GM19238 (cell line): Measurements from ENCODE around the gene TMEM30B.
"Not testable (repeated sequence)": the region's sequence is repeated elsewhere in the genome, so short reads cannot be mapped to it uniquely, and the experiment has no call there.

Source experiments
- DNase-seq: peaks from one replicate; pipeline ENCODE4 v3.0.0; 2011; ENCODE audit warnings: low spot score; ENCODE audit not compliant: insufficient read length

TMEM30B gene

GRCh38 chr14:61281186-61281947, at the start of gene TMEM30B:
TMEM30B (minus strand) TSS chr14:61281338; CDS start chr14:61281147, 191 bp downstream.
- DNase-seq: peak; percentile 4

- DNase-seq: no peak
Observed at GRCh38 chr14:61330511-61330910, 49.4 kb upstream of the TMEM30B start.

- no peak for DNase-seq
Observed at GRCh38 chr14:61329478-61330051, 48.4 kb upstream of the TMEM30B start.

GRCh38 chr14:61328626-61329262, 47.6 kb upstream of the TMEM30B start:
- DNase-seq: no peak

GRCh38 chr14:61326847-61327246, 45.7 kb upstream of the TMEM30B start:
- no peak for DNase-seq

- no peak for DNase-seq
Observed at GRCh38 chr14:61326146-61326545, 45.0 kb upstream of the TMEM30B start.

GRCh38 chr14:61325166-61325565, 44.0 kb upstream of the TMEM30B start:
- DNase-seq: no peak

GRCh38 chr14:61323970-61324369, 42.8 kb upstream of the TMEM30B start:
- DNase-seq: no peak

- DNase-seq: no peak
Observed at GRCh38 chr14:61322799-61323290, 41.7 kb upstream of the TMEM30B start.

GRCh38 chr14:61322011-61322798, 41.1 kb upstream of the TMEM30B start:
- DNase-seq: no peak

- peak; percentile 35 for DNase-seq
Observed at GRCh38 chr14:61321385-61322010, 40.4 kb upstream of the TMEM30B start, which contains the start of gene PRKCH. PRKCH (plus strand) TSS chr14:61321579; CDS start chr14:61322102, 523 bp downstream.

GRCh38 chr14:61320806-61321384, 39.8 kb upstream of the TMEM30B start:
- DNase-seq: no peak

- not testable (repeated sequence) for DNase-seq
Observed at GRCh38 chr14:61320170-61320569, 39.0 kb upstream of the TMEM30B start.

- no peak for DNase-seq
Observed at GRCh38 chr14:61319706-61320105, 38.6 kb upstream of the TMEM30B start.

GRCh38 chr14:61319086-61319485, 37.9 kb upstream of the TMEM30B start:
- no peak for DNase-seq

- no peak for DNase-seq
Observed at GRCh38 chr14:61315313-61315712, 34.2 kb upstream of the TMEM30B start.

GRCh38 chr14:61308701-61309100, 27.6 kb upstream of the TMEM30B start:
- not testable (repeated sequence) for DNase-seq

- DNase-seq: no peak
Observed at GRCh38 chr14:61308198-61308597, 27.1 kb upstream of the TMEM30B start.

GRCh38 chr14:61304688-61305087, 23.6 kb upstream of the TMEM30B start:
- no peak for DNase-seq

- no peak for DNase-seq
Observed at GRCh38 chr14:61300754-61301153, 19.6 kb upstream of the TMEM30B start.

GRCh38 chr14:61300209-61300608, 19.1 kb upstream of the TMEM30B start:
- no peak for DNase-seq
